GM10266 (cell line): ENCODE data around the gene SHH.

Experiments used
- DNase-seq: peaks from one replicate; pipeline ENCODE4 v3.0.0; 2012; ENCODE audit errors: extremely low spot score
- TF ChIP-seq, protein P1 (sequence below): IDR thresholded peaks from 2 replicates; pipeline ENCODE4 v1.5.1; 2012; ENCODE audit warnings: mild to moderate bottlenecking, low read depth; ENCODE audit not compliant: control insufficient read depth, insufficient read depth; ENCODE audit errors: missing control alignments

SHH gene

GRCh38 chr7:155766386-155766785 is 45.9 kb downstream of the SHH start:
- DNase-seq: no peak
- TF ChIP-seq, protein P1, sequence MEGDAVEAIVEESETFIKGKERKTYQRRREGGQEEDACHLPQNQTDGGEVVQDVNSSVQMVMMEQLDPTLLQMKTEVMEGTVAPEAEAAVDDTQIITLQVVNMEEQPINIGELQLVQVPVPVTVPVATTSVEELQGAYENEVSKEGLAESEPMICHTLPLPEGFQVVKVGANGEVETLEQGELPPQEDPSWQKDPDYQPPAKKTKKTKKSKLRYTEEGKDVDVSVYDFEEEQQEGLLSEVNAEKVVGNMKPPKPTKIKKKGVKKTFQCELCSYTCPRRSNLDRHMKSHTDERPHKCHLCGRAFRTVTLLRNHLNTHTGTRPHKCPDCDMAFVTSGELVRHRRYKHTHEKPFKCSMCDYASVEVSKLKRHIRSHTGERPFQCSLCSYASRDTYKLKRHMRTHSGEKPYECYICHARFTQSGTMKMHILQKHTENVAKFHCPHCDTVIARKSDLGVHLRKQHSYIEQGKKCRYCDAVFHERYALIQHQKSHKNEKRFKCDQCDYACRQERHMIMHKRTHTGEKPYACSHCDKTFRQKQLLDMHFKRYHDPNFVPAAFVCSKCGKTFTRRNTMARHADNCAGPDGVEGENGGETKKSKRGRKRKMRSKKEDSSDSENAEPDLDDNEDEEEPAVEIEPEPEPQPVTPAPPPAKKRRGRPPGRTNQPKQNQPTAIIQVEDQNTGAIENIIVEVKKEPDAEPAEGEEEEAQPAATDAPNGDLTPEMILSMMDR: no peak

- DNase-seq: no peak
- TF ChIP-seq, protein P1: no peak
These were observed 46.8 kb downstream of the SHH start for GRCh38 chr7:155765458-155765857.

- DNase-seq: peak; percentile 47
- TF ChIP-seq, protein P1: no peak
These were observed 47.8 kb downstream of the SHH start for GRCh38 chr7:155764438-155764793.

DNA sequence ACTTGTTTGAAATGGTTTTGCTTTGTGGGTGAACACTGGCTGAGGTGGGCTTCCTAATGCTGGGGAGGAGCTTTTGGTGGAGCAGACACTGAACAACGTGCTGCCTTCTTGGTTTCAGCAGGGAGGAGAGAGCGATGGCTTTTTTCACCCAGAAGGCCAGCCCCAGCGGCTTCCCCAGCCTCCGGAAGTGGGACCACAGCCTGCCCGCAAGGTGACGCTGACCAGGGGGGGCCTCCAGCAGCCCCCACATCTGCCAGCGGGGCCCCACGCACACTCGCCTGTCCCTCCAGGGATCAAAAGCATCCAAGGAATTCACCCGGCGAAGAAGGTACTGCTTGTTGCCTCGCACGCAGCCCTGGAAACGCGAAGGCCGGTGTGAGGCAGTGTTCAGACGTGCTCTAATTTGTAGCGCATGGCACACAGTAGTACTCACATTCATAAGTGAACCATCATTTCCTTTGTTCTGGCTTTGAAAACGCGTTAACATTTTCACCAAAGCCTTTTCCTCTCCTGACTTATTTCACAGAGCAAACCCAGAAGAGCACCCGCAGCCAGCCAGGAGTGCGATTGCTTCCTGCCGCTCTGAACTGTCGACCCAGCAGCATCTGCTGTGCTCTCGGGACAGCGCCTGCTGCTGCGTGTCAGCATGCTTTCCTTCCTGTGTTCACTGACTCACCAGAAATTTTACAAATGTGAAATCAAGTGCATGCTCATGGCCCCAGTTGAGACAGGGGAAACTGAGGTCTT is 48.4 kb downstream of the SHH start:
- DNase-seq: peak; percentile 66
- TF ChIP-seq, protein P1: no peak

- DNase-seq: no peak
- TF ChIP-seq, protein P1: no peak
These were observed 49.1 kb downstream of the SHH start for GRCh38 chr7:155763122-155763521.

GRCh38 chr7:155762655-155763054 is 49.6 kb downstream of the SHH start:
- TF ChIP-seq, protein P1: no peak
- DNase-seq: no peak

DNA sequence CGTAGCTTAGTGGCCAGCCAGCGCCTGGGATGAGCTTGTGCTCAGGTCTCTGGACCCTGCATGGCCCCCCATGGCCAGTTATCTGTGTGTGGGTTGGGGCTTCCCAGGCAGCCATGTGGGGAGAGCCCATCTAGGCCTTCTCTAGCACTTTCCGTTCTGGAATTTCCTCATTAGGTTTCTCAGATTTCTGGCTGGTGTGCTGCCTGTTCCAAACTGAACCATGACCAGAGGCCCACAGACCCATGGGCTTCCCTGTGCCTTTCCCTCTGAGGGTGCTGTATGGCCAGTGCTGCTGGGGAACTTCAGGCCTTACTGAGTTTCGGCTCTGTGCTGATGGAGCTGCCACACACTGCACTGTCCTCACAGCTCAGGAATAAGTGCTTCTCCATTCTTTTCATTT is 50.2 kb downstream of the SHH start:
- TF ChIP-seq, protein P1: no peak
- no peak for DNase-seq
